Measurements from ENCODE around the gene CUL4B.

DNA sequence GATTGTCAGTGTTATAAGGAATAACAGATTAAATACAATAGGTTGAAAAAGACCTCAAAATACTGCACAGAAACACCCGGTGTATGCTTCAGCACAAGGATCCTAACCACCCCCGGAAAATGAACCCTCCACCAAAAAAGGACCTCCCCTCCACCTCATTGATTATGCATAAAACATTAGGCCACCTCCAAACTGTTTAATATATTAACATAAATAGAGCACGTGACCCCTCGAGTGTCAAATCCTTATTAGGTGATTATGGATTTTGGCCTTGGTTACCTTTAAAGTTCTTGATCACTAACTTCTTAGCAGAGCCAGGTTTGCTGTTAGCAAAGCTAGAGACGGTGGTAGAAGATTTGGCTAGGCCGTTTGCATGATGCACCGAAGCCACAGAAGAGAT lies 958 bp downstream of the CUL4B start:
- TF ChIP-seq, protein P1, sequence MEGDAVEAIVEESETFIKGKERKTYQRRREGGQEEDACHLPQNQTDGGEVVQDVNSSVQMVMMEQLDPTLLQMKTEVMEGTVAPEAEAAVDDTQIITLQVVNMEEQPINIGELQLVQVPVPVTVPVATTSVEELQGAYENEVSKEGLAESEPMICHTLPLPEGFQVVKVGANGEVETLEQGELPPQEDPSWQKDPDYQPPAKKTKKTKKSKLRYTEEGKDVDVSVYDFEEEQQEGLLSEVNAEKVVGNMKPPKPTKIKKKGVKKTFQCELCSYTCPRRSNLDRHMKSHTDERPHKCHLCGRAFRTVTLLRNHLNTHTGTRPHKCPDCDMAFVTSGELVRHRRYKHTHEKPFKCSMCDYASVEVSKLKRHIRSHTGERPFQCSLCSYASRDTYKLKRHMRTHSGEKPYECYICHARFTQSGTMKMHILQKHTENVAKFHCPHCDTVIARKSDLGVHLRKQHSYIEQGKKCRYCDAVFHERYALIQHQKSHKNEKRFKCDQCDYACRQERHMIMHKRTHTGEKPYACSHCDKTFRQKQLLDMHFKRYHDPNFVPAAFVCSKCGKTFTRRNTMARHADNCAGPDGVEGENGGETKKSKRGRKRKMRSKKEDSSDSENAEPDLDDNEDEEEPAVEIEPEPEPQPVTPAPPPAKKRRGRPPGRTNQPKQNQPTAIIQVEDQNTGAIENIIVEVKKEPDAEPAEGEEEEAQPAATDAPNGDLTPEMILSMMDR (conservative IDR thresholded peaks at IDR 0.05; ENCODE audit: low read length) = no peak
- TF ChIP-seq EZH2phosphoT487 (IDR thresholded peaks at IDR 0.05; ENCODE audit: borderline replicate concordance, low read depth, low read length) = no peak
